ENCODE measurements around the gene PRKCQ.
"Not testable (repeated sequence)": the region's sequence is repeated elsewhere in the genome, so short reads cannot be mapped to it uniquely, and the experiment has no call there.

Gene PRKCQ

DNA sequence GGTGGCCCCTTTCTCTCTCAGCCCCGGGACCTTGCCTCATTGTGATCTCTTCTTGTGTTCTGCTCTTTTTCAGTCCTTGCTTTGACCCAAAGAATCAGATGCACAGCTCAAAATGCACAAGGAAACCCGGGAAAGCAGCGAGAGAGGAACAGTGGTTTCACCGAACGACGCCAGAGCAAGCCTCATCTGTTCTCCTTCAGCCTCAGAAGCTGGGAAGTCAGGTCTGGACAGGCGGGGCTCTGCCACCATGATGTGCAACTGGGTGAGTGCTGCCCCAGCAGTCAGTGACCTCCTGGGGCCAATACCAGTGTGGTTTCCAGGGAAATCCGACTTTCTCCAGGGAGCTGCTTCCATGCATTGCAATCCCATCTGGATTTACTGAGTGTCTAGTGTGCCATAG is 133.4 kb downstream of the PRKCQ start:
- H3K27me3 ChIP-seq (ENCODE audit: control insufficient read depth in 2 of 2, insufficient read depth in 2 of 2, low read length in 2 of 2), result no peaks in the 10 kb centered on the region
- no peaks in the 10 kb centered on the region for H3K4me1 ChIP-seq (ENCODE audit: control insufficient read depth in 2 of 2, insufficient read depth in 2 of 2, low read length in 2 of 2)
- H3K9me3 ChIP-seq (ENCODE audit: control insufficient read depth in 2 of 2, low read length in 2 of 2), result no peaks in the 10 kb centered on the region
- no peak overlapping the region for H3K9ac ChIP-seq (ENCODE audit: low read depth in 1 of 2, low read length in 2 of 2)
- no peak overlapping the region for H3K4me3 ChIP-seq (ENCODE audit: low read length in 2 of 2)
- H3K36me3 ChIP-seq (ENCODE audit: control insufficient read depth in 2 of 2, insufficient read depth in 2 of 2, low read length in 2 of 2), result no peaks in the 10 kb centered on the region
- H3K27ac ChIP-seq (ENCODE audit: low read depth in 2 of 2, low read length in 2 of 2), result no peak overlapping the region

DNA sequence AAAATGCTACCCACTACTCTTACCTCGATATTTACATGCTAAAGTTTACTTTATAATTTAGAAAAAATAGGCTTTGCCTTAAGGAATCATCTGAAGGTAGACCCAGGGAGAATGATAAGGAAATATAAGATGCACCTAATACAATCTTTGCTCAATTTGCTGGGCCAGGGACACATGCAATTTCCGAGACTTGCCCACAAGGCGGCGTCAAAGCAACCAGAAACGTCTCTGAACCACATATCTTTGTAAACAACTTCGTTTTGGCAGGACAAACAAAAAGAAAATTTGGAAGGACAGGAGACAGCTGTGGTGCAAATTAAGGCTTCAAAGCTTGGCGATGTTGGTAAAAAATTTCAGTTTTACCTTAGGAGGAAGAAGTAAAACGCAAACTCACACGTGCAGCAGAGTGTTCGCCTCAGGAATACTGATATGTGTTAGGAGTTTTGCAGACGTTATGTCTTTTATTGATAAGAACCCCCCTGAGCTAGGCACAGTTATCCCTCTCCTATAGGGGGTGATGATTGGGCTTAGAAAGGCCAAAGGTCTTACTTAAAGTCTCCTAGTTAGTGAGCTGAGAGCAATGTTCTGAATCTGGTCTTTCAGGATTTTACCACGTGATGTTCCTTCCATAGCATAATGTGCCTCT is 134.3 kb downstream of the PRKCQ start:
- Histone ChIP-seq H3K4me3 (ENCODE audit: low read length in 2 of 2) (no peak overlapping the region), H3K36me3 (ENCODE audit: control insufficient read depth in 2 of 2, insufficient read depth in 2 of 2, low read length in 2 of 2) (no peaks in the 10 kb centered on the region), H3K4me1 (ENCODE audit: control insufficient read depth in 2 of 2, insufficient read depth in 2 of 2, low read length in 2 of 2) (no peaks in the 10 kb centered on the region), H3K27me3 (ENCODE audit: control insufficient read depth in 2 of 2, insufficient read depth in 2 of 2, low read length in 2 of 2) (no peaks in the 10 kb centered on the region), H3K27ac (ENCODE audit: low read depth in 2 of 2, low read length in 2 of 2) (no peak overlapping the region), H3K9ac (ENCODE audit: low read depth in 1 of 2, low read length in 2 of 2) (peak overlapping the region in 1 of 2 donors; percentile 24), H3K9me3 (ENCODE audit: control insufficient read depth in 2 of 2, low read length in 2 of 2) (no peaks in the 10 kb centered on the region)

DNA sequence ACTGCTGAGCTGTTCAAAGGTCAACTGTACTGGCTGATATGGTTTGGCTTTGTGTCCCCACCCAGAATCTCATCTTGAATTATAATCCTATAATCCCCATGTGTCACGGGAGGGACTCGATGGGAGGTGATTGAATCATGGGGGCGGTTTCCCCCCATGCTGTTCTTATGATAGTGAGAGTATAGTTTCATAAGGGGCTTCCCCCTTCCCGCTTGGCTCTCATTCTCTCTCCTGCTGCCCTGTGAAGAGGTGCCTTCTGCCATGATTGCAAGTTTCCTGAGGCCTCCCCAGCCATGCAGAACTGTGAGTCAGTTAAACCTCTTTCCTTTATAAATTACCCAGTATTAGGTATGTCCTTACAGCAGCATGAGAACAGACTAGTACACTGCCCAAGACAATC is 140.2 kb downstream of the PRKCQ start:
- H3K9ac ChIP-seq (ENCODE audit: low read depth in 1 of 2, low read length in 2 of 2); H3K27me3 ChIP-seq (ENCODE audit: control insufficient read depth in 2 of 2, insufficient read depth in 2 of 2, low read length in 2 of 2); H3K9me3 ChIP-seq (ENCODE audit: control insufficient read depth in 2 of 2, low read length in 2 of 2); H3K27ac ChIP-seq (ENCODE audit: low read depth in 2 of 2, low read length in 2 of 2); H3K36me3 ChIP-seq (ENCODE audit: control insufficient read depth in 2 of 2, insufficient read depth in 2 of 2, low read length in 2 of 2); H3K4me3 ChIP-seq (ENCODE audit: low read length in 2 of 2); H3K4me1 ChIP-seq (ENCODE audit: control insufficient read depth in 2 of 2, insufficient read depth in 2 of 2, low read length in 2 of 2): not testable (repeated sequence)

DNA sequence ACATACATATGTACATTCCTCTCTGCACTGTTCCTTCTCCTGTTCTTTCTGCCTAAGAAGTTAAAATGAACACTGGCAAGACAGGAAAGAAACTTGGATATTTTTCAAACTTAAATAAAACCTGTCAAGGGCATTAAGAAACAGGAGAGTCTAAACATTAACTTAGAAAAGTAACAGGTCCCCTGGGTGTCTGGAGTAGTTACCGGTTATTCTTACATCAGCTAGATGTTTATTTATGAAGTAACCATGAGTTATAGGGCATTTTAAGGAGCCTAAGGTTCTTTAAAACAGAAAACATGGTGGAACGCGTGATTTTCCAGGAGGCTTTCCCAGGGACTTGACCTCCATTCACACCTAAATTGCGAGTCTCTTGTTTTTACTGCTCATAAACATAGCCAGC is 148.2 kb downstream of the PRKCQ start:
- Histone ChIP-seq H3K9ac (ENCODE audit: low read depth in 1 of 2, low read length in 2 of 2) (no peak overlapping the region), H3K27ac (ENCODE audit: low read depth in 2 of 2, low read length in 2 of 2) (no peak overlapping the region), H3K9me3 (ENCODE audit: control insufficient read depth in 2 of 2, low read length in 2 of 2) (no peaks in the 10 kb centered on the region)

DNA sequence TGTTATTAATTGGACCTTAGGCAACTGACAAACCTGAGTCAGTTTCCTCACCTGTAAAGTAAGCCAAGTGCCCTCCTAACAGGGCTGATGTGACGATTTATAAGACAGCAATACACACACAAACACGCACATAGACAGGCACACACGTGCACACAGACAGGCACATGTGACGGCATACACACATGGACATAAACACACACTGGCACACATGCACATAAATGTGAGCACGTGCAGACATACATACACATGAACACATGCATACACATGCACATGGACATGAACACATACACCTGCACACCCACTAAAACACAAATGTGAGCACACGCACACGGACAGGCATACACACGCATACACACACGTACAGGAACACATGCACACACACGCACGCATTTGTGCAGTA is 148.9 kb downstream of the PRKCQ start:
- H3K27me3 ChIP-seq (ENCODE audit: control insufficient read depth in 2 of 2, insufficient read depth in 2 of 2, low read length in 2 of 2), result no peaks in the 10 kb centered on the region
- no peak overlapping the region for H3K4me3 ChIP-seq (ENCODE audit: low read length in 2 of 2)
- H3K36me3 ChIP-seq (ENCODE audit: control insufficient read depth in 2 of 2, insufficient read depth in 2 of 2, low read length in 2 of 2), result no peaks in the 10 kb centered on the region
- H3K9me3 ChIP-seq (ENCODE audit: control insufficient read depth in 2 of 2, low read length in 2 of 2), result no peaks in the 10 kb centered on the region
- H3K4me1 ChIP-seq (ENCODE audit: control insufficient read depth in 2 of 2, insufficient read depth in 2 of 2, low read length in 2 of 2), result no peaks in the 10 kb centered on the region
- H3K27ac ChIP-seq (ENCODE audit: low read depth in 2 of 2, low read length in 2 of 2), result no peak overlapping the region
- H3K9ac ChIP-seq (ENCODE audit: low read depth in 1 of 2, low read length in 2 of 2), result no peak overlapping the region

More for the DNA sequence above, 148.2 kb downstream of the PRKCQ start:
- no peaks in the 10 kb centered on the region for H3K27me3 ChIP-seq (ENCODE audit: control insufficient read depth in 2 of 2, insufficient read depth in 2 of 2, low read length in 2 of 2)
- H3K4me1 ChIP-seq (ENCODE audit: control insufficient read depth in 2 of 2, insufficient read depth in 2 of 2, low read length in 2 of 2), result no peaks in the 10 kb centered on the region
- no peaks in the 10 kb centered on the region for H3K36me3 ChIP-seq (ENCODE audit: control insufficient read depth in 2 of 2, insufficient read depth in 2 of 2, low read length in 2 of 2)
- no peak overlapping the region for H3K4me3 ChIP-seq (ENCODE audit: low read length in 2 of 2)

DNA sequence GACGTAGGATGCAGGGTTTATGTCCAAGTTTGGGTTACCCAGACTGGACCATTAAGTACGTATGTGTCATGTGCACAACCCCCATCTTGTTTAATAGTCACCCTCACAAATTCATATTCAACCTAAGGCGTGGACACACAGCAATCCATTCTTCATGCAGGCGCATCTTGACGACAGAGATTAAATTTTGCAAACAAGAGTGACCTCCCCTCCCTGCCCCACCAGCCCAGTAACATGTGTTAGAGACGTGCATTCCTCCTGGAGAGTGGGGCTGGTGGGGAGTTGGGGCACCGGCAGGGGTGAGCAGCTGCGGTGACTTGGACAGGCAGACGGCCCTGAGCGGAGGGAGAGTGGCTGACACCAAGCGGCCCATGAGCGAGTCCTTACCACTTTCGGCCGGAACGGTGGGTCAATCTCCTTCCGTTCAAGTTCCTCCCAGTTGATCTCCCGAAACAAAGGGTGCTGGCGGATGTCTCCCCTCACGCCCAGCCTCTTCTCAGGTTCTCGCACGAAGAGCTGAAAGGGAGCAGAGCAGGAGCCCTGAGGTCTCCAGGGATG is 149.6 kb downstream of the PRKCQ start:
- Histone ChIP-seq H3K36me3 (ENCODE audit: control insufficient read depth in 2 of 2, insufficient read depth in 2 of 2, low read length in 2 of 2) (no peaks in the 10 kb centered on the region), H3K4me1 (ENCODE audit: control insufficient read depth in 2 of 2, insufficient read depth in 2 of 2, low read length in 2 of 2) (no peaks in the 10 kb centered on the region), H3K4me3 (ENCODE audit: low read length in 2 of 2) (no peak overlapping the region), H3K9ac (ENCODE audit: low read depth in 1 of 2, low read length in 2 of 2) (no peak overlapping the region), H3K9me3 (ENCODE audit: control insufficient read depth in 2 of 2, low read length in 2 of 2) (no peaks in the 10 kb centered on the region), H3K27me3 (ENCODE audit: control insufficient read depth in 2 of 2, insufficient read depth in 2 of 2, low read length in 2 of 2) (no peaks in the 10 kb centered on the region), H3K27ac (ENCODE audit: low read depth in 2 of 2, low read length in 2 of 2) (no peak overlapping the region)

DNA sequence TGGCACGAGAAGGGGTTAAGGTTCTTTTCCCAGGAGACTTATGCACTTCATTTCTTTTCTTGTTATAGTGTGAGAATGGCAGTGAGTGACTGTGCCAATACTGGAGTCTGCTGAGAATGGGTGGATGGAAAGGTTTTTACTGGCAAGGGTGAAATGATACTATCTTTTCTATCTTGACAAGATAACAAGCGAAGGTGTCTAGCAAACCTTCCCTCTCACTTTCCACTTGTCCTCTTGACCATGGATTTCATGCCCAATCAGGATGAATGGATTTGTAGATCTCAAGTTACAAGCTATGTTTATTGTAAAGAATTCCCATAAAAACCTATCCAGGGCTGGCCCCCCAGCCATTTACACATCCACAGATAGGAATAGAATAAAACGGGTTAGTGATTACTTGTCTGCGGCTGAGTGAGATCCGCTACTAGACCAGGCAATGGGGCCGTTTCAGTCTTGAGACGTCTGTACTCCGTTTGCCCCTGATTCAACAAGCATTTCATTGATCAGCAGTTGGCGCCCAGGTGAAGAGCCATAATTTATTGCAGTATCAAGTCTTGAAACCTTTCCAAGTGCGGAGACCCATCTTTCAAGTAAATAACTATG is 152.6 kb downstream of the PRKCQ start:
- H3K9ac ChIP-seq (ENCODE audit: low read depth in 1 of 2, low read length in 2 of 2), result no peak overlapping the region
- no peak overlapping the region for H3K27ac ChIP-seq (ENCODE audit: low read depth in 2 of 2, low read length in 2 of 2)
- no peak overlapping the region for H3K4me3 ChIP-seq (ENCODE audit: low read length in 2 of 2)
- no peaks in the 10 kb centered on the region for H3K4me1 ChIP-seq (ENCODE audit: control insufficient read depth in 2 of 2, insufficient read depth in 2 of 2, low read length in 2 of 2)
- H3K36me3 ChIP-seq (ENCODE audit: control insufficient read depth in 2 of 2, insufficient read depth in 2 of 2, low read length in 2 of 2), result no peaks in the 10 kb centered on the region
- H3K9me3 ChIP-seq (ENCODE audit: control insufficient read depth in 2 of 2, low read length in 2 of 2), result no peaks in the 10 kb centered on the region
- no peaks in the 10 kb centered on the region for H3K27me3 ChIP-seq (ENCODE audit: control insufficient read depth in 2 of 2, insufficient read depth in 2 of 2, low read length in 2 of 2)

DNA sequence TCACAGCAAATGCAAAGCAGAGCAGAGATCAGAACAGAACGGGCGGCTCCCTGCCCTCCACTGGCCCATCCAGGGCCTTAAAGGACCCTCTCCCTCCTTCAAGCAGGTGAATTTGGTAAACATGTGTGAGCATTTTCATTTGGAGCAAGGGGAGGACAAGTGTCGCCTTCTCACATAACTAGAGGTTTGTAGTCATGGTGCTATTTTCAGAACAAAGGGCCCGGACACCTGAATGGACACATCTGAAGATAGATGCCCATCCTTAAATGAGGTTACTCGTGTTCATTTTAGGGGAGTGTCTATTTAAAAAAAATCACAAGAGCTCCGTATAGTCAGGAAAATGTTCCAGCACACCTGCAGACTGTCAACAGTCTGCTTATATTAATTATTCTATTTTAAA is 153.8 kb downstream of the PRKCQ start:
- Histone ChIP-seq H3K4me3 (ENCODE audit: low read length in 2 of 2) (no peak overlapping the region), H3K9ac (ENCODE audit: low read depth in 1 of 2, low read length in 2 of 2) (no peak overlapping the region), H3K4me1 (ENCODE audit: control insufficient read depth in 2 of 2, insufficient read depth in 2 of 2, low read length in 2 of 2) (no peaks in the 10 kb centered on the region), H3K27ac (ENCODE audit: low read depth in 2 of 2, low read length in 2 of 2) (no peak overlapping the region), H3K36me3 (ENCODE audit: control insufficient read depth in 2 of 2, insufficient read depth in 2 of 2, low read length in 2 of 2) (no peaks in the 10 kb centered on the region), H3K9me3 (ENCODE audit: control insufficient read depth in 2 of 2, low read length in 2 of 2) (no peaks in the 10 kb centered on the region), H3K27me3 (ENCODE audit: control insufficient read depth in 2 of 2, insufficient read depth in 2 of 2, low read length in 2 of 2) (no peaks in the 10 kb centered on the region)

DNA sequence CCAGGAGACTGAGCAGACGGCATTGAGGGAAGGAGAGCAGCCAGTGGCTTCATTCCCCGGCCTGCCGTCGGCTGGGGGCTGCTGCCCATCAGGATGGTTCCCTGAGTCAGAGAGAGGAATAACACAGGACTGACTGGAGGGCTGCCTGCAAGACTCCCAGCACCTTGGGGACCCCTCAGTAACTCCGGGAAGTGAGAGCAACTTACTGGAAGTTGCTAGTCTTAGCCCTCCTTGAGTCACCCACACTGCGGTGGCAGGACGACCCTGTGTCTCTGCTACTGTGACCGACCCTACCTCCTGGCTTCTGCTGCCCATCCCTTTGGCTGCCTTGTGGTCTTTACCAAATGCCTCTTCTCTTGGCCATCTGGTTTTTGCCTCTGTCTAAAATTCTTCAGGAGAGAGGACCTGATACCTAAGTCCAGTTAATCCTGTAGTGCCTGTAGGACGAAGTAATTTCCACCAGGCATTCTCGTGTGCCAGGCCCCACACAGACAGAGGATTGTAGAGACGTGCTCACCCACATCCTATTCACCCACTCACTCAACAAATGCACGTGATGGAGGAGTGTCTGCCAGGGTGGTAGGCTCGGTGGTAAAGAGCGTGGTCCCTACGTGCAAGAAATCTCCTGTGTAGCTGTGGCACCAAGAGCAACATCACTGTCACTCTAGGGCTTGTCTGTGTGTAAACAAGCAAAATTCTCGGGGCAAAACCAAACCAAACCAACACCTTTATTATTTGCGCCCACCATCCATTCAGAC is 156.5 kb downstream of the PRKCQ start:
- Histone ChIP-seq H3K4me3 (ENCODE audit: low read length in 2 of 2) (no peak overlapping the region), H3K9ac (ENCODE audit: low read depth in 1 of 2, low read length in 2 of 2) (no peak overlapping the region), H3K4me1 (ENCODE audit: control insufficient read depth in 2 of 2, insufficient read depth in 2 of 2, low read length in 2 of 2) (no peaks in the 10 kb centered on the region), H3K27ac (ENCODE audit: low read depth in 2 of 2, low read length in 2 of 2) (no peak overlapping the region), H3K27me3 (ENCODE audit: control insufficient read depth in 2 of 2, insufficient read depth in 2 of 2, low read length in 2 of 2) (no peaks in the 10 kb centered on the region), H3K36me3 (ENCODE audit: control insufficient read depth in 2 of 2, insufficient read depth in 2 of 2, low read length in 2 of 2) (no peaks in the 10 kb centered on the region), H3K9me3 (ENCODE audit: control insufficient read depth in 2 of 2, low read length in 2 of 2) (no peaks in the 10 kb centered on the region)

DNA sequence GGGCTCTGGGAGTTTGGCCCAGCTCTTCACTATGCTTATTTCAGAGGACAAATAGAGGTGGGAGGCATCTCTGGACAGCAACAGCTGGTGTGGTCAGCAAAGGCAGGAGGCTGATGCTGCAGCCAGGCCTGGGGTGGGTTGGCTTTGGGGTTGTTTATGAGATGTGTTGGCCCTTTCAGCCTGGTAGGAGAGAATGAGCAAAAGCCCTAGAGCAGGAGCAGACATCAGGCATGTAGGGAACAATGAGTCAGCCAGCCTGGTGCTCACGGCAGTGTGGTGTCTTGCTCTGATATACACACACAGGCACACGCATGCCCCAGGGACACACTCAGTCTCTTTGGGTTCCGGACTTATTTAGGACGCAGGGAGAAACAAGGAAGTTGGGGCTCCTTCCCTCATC is 157.1 kb downstream of the PRKCQ start:
- Histone ChIP-seq H3K4me3 (ENCODE audit: low read length in 2 of 2) (no peak overlapping the region), H3K27ac (ENCODE audit: low read depth in 2 of 2, low read length in 2 of 2) (no peak overlapping the region), H3K36me3 (ENCODE audit: control insufficient read depth in 2 of 2, insufficient read depth in 2 of 2, low read length in 2 of 2) (no peaks in the 10 kb centered on the region), H3K9ac (ENCODE audit: low read depth in 1 of 2, low read length in 2 of 2) (no peak overlapping the region), H3K9me3 (ENCODE audit: control insufficient read depth in 2 of 2, low read length in 2 of 2) (no peaks in the 10 kb centered on the region), H3K4me1 (ENCODE audit: control insufficient read depth in 2 of 2, insufficient read depth in 2 of 2, low read length in 2 of 2) (no peaks in the 10 kb centered on the region), H3K27me3 (ENCODE audit: control insufficient read depth in 2 of 2, insufficient read depth in 2 of 2, low read length in 2 of 2) (no peaks in the 10 kb centered on the region)

All from mucosa of rectum (tissue), 2 donors.